RWPE1 (cell line): ENCODE results near the gene KLF3.

Experiments used
- CTCF ChIA-PET: fragments of 350-600 bp; sonication (Branson Sonifier 250); formaldehyde crosslinking; extraction: SDS; loops from one replicate; lab custom pipeline; 2021; lab: Yijun Ruan, JAX
- POLR2A ChIA-PET: fragments of 400-600 bp; formaldehyde crosslinking; extraction: SDS; loops from one replicate; lab custom pipeline; 2020; ENCODE audit warnings: antibody characterized with exemption; ENCODE audit not compliant: low non-redundant PET; lab: Yijun Ruan, JAX
- DNase-seq: peaks from one replicate; pipeline ENCODE4 v3.0.0; 2012; ENCODE audit warnings: low spot score
- H3K27ac ChIP-seq: fragments of 450-650 bp; 2 replicates; pipeline ENCODE4 v1.5.1; 2017
- TF ChIP-seq, protein P1 (sequence below): fragments of 450-650 bp; conservative IDR thresholded peaks from 2 replicates; pipeline ENCODE4 v1.5.1; 2017; ENCODE audit warnings: low read depth, mild to moderate bottlenecking

KLF3 gene

DNA sequence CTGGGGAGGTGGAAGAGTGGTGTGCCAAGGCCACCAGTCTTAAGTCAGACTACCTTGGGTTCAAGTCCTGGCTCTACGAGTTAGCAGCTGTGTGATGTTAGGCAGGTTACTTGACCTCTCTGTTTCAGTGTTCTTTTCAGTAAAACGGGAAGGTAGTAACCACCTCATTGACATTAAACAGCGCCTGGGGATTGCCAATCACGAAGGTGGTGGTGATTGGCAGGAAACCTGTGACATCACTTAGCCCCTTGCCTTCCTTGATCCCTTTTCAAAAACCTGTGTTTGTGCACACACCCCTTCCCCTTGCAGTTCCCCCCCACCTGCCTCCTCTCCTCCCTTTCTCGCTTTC is 7.6 kb downstream of the KLF3 start:
- TF ChIP-seq, protein P1, sequence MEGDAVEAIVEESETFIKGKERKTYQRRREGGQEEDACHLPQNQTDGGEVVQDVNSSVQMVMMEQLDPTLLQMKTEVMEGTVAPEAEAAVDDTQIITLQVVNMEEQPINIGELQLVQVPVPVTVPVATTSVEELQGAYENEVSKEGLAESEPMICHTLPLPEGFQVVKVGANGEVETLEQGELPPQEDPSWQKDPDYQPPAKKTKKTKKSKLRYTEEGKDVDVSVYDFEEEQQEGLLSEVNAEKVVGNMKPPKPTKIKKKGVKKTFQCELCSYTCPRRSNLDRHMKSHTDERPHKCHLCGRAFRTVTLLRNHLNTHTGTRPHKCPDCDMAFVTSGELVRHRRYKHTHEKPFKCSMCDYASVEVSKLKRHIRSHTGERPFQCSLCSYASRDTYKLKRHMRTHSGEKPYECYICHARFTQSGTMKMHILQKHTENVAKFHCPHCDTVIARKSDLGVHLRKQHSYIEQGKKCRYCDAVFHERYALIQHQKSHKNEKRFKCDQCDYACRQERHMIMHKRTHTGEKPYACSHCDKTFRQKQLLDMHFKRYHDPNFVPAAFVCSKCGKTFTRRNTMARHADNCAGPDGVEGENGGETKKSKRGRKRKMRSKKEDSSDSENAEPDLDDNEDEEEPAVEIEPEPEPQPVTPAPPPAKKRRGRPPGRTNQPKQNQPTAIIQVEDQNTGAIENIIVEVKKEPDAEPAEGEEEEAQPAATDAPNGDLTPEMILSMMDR, result no peak
- no peak for DNase-seq
- ChIA-PET POLR2A (no interaction called here), CTCF (interaction anchor here (0.6 to 1.1 kb wide), 2 partner anchors 93 to 492 kb away, joined by 3 to 6 read pairs; no protein-coding TSS in a partner anchor)
- H3K27ac ChIP-seq, result peak overlapping the region; percentile 100

GRCh38 chr4:38672074-38672396 is 8.0 kb downstream of the KLF3 start:
- TF ChIP-seq, protein P1, result no peak
- H3K27ac ChIP-seq, result peak overlapping the region; percentile 100
- CTCF ChIA-PET, result interaction anchor here (0.6 kb wide), 2 partner anchors 93 to 352 kb away, joined by 3 read pairs; no protein-coding TSS in a partner anchor
- POLR2A ChIA-PET, result no interaction called here
- no peak for DNase-seq

DNA sequence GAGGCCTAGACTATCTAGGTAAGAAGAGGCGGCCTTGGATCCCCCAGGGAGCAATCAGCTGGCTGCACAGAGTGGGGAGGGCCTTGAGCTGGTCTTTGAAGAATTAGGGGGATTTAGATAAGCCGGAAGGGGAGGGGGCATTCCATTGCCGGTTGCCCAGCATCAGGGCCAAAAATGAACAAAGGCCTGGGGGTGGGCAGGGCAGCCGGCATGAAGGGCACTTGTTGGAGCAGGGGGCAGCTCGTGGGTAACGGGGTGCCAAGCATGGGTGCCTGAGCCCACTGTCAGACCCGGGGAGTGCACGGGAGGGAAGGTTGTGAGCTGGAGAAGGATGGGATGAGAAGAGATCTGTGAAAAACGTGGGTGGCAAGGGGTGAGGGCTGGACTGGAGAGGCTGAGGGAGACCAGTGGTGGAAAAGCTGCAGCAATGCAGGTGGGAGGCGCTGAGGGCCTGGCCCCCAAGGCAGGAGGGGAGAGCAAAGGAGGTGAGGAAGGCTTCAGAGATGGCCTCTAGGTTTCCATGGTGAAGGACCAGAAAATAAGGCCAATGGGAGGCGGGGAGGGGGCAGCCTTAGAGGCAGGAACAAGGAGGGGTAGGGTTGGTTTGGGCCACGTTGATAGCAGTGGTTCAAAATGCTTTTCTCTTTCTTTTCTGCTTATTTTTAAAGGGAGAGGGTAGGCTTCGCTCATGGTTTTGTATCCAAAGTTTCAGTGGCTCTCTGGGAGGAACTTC is 8.6 kb downstream of the KLF3 start:
- TF ChIP-seq, protein P1, result no peak
- ChIA-PET CTCF (interaction anchor here (0.6 kb wide), 1 partner anchor 353 kb away, joined by 3 read pairs; no protein-coding TSS in a partner anchor), POLR2A (no interaction called here)
- H3K27ac ChIP-seq, result peak overlapping the region; percentile 100
- no peak for DNase-seq

GRCh38 chr4:38673130-38673978 is 9.4 kb downstream of the KLF3 start:
- peak overlapping the region; percentile 100 for H3K27ac ChIP-seq
- CTCF ChIA-PET, result interaction anchor here (0.6 kb wide), 1 partner anchor 623 kb away, joined by 5 read pairs; no protein-coding TSS in a partner anchor

GRCh38 chr4:38674258-38675144 is 10.5 kb downstream of the KLF3 start:
- peak overlapping the region; percentile 100 for H3K27ac ChIP-seq
- DNase-seq, result peak; percentile 24
- ChIA-PET CTCF (interaction anchor here (0.6 to 2.5 kb wide), 4 partner anchors 9 to 625 kb away, joined by 3 to 16 read pairs (median 6); no protein-coding TSS in a partner anchor), POLR2A (interaction anchor here (0.6 kb wide), 1 partner anchor 13 kb away, joined by 3 read pairs; no protein-coding TSS in a partner anchor)
- TF ChIP-seq, protein P1, result no peak

More at GRCh38 chr4:38673130-38673978, 9.4 kb downstream of the KLF3 start:
- TF ChIP-seq, protein P1, result no peak
- peak; percentile 86 for DNase-seq
- POLR2A ChIA-PET, result no interaction called here
